ENCODE data around the gene RASSF9.

Gene RASSF9

DNA sequence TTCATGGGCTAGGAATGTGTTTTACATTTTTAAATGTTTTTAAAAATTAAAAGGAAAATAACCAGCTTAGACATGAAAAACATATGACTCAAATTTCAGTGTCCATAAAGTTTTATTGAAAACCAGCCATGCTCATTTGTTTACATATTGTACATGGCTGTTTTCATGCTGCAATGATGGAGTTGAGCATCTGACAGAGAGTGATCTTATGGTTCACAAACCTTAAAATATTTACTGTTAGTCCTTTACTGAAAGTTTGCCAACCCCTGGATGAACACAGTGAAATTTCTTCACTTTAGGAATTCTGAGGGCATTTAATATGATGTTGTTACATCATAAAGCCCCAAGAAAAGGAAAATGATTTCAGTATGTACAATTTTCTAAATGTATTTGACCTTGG lies 16.1 kb downstream of the RASSF9 start:
- no peak for DNase-seq

DNA sequence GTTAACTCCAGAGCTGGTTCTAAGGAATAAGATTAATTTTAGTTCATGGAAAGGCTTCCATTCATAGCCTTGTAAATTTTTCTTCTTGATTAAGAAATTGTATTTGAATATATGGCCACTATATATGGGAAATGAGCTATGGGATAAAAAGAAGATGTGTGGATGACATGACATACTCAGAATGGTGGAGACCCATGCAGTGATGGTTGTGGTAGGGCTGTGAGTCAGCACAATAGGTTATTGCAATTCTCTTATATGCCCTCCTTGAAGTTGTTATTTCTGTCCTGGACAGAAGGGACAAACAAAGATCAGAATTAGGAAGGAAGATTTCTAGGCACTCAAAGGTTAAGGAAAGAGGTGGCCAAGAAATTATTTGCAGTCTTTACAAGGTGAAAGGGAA lies 21.5 kb downstream of the RASSF9 start:
- DNase-seq = no peak

DNA sequence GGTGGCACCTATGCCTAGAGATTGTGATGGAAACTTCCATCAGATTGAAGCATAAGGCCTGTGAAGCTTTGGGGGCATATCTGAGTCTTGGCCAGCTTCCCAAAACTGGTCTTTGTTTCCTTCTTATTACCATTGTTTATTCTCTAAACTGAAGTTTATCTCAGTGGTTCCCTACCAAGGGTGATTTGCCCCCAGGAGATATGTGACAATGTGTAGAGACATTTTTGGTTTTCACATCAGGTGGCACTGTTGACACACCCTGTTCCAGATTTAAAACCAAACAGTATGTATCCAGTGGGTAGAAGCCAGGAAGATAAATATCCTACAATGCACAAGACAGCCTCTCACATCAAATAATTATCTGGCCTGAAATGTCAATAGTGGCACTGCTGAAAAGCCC lies 22.1 kb downstream of the RASSF9 start:
- DNase-seq = no peak

DNA sequence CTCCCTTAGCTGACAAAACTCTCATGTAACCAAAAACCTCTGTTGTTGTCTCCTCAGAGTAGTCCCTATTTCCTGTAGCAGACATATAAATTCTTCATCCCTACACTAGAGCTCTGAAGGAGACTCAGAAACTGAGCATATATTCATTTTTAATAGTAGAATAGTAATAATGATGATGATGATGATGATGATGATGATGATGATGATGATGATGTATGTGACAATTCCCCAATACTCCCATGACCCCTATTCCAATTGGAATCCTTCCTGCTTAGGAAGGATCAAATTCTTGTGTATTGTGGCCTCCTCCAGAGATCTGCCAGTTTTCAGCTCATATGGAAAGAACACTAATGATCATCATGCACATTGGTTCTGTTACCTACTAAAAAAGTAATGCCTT lies 26.7 kb downstream of the RASSF9 start:
- DNase-seq = no peak

DNA sequence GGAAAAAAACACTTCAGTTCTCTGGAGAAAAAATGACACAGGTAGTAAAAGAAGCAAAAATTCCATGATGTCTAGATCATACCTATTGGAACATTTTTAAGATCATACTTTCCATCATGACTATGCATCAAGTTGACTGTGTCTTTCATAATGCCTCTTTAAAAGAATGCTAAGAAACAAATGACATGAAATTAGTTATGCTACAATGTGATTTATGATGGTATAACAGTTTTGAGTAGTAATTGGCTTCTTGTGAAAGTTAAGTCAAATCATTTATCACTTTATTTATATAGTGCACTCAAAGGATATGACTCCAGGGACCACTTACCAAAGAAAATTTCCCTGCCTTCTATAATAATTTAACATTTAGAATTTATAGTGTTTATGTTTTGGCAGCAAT lies 28.5 kb downstream of the RASSF9 start:
- DNase-seq = no peak

DNA sequence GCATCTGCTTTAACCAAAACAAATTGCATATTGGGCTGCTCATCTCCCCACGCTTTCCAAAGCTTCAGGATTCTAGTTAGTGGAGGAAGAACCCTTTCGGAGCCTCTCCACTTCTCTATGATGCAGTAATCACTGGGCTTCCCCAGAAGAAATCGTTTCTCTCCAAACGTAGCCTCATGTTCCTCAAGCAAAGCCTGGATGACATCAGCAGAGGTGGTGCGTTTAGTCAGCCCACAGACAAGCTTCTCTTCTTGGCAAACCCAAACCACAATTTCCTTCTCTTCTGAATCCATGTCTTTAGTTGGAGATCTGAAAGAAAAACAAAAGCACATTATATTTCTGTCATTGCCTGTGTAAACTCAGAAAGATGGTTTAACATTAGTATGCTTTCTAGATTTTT lies 30.6 kb downstream of the RASSF9 start:
- DNase-seq = no peak

DNA sequence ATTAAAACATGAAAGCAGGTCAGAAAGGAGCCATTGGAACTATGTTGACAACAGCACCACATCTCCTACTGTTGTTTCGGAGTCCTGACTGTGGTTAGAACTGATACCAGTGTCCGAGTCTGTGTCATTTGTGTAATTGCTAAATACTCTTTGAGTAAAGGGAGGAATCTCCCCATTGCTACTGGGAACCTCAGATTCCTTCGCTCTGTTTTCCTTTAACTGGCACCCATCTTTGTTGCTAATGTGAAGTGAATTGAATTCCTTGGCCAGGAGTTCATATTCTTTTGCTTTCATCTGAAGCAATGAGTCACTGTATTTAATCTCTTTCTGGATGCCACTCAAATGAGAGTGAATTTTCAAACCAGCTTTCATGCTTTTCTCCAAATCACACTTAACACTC lies 31.5 kb downstream of the RASSF9 start:
- no peak for DNase-seq

DNA sequence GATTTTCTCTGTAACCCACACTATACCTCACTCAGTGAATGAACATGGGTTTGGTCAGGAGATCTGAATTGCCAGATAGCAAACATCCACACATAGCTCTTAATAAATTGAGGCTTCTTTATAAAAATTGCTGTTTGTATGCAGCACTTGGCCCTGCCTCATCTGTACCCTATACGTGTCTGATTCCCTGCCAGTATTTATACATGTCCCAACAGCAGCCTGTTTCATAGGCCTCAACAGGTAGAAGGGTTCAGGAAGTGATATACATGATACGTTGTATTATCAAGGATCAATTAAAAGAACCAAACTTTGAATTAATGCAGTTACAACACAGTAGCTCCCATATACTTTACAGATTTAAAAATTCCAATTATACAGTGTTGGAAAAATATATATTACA lies 32.3 kb downstream of the RASSF9 start:
- DNase-seq = no peak

DNA sequence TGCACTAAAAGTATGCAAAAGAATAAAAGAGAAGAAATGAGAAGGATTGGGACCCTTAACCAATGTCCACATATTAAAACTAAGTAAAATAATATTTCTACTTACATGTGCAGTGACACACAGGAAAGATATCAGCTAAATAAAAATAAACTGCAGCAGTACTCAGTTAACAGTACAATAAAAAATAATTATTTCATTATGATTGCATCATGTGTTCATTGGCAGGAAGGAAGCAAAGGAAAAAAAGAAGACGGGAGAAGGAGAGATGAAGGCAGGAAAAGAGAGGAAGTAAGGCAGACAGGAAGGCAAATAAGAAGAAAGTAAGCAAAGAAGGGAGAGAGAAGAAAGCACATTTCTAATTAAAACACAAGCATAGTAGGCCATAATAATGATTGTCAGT lies 33.0 kb downstream of the RASSF9 start:
- DNase-seq = no peak

DNA sequence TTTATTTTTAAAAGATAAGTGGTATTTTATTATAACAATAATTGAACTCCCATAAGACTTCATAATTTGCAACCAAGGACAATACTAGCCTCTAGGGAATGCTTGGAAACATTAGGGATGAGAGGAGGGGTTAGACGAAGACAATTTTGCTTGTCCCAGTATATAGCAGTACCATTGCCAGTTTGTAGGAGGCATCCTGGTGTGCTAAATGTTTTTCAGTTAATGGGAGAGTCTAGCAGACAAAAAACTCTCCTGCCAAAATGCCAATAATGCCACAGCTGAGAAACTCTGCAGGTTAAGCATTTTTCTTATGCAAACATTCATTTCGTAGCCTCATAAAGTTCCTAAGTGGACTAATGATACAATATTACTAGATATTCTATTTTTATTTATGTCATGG lies 38.1 kb downstream of the RASSF9 start:
- no peak for DNase-seq

DNA sequence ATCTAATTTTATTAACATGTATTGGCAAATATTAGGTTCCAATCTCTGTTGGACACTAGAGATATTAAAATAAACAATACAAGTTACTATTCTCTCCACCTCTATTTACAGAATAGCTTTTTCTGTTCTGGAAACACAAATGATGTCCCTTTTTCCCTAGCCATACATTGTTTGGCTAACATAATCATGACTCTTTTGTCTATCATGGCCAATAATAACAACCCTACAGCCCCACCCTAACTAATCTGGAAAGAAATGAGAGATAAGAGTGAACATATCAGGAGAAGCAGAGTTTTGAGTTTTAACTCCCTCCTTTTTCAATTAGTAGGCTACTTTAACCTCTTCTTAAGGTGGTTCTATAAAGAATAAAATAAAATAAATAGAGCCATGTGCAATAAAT lies 40.2 kb downstream of the RASSF9 start:
- DNase-seq = no peak

DNA sequence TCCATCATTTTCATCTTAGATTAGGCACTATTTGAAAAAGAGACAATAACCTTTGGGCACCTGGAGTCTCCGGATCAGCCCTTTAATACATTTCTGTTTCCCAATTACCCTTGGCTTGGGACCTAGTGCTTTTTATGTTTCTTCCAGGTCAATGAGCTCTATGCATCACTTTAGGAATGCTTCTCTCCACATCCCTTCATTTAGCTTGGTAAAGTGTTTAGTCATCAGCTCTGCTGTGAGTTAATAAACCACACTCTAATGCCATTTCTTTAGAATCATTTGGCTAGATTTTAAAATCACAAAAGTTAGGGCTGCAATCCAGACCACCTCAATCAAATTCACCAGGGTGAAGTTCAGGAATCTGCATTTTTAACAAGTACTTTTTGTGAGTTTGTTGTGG lies 41.7 kb downstream of the RASSF9 start:
- DNase-seq = no peak

DNA sequence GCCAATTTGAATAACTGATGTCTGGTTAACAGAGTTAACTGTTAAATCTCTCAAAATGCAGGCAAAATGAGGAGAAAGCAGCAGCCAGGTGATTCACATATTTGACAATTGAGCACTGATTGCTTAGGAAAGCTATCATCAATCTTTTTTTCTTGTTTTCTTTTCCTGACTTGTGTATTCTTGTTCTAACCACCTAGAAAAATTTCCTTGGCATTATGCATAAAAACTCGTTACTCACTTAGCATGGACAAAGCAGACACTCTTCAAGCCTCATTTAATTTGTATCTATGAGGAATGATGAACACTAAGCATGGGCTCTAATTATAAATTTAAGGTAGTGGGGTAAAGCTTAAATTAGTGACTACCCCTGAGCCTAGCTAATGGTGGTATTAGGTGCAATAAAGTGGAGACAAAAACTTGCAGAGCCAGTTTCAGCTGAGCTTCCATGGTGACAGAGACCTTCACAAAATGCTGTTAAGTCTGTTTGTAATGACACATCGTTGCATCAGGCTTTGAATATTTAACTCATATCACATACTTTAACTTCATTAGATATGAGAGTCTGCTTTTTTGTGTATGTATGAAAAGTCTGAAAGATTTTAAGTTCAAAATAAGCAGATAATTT lies 52.0 kb downstream of the RASSF9 start:
- DNase-seq = no peak

DNA sequence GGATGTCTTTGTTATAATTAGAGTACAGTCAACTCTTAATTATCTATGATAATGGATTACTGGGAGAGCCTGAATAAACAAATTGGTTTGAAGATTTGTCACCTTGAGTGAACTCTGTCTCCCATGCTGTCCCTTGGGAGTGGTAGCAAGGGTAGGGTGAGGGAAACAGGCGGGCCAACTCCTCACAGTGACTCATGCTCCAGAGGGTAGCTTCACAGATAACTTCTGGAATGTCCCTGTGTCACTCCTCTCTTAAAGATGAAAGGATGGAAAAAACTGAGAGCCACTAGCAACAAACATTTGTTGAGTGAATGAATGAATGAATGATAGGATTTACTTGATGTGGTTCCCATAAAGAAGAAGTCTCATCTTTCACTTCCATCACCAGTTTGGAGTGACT lies 53.5 kb downstream of the RASSF9 start:
- DNase-seq = no peak

DNA sequence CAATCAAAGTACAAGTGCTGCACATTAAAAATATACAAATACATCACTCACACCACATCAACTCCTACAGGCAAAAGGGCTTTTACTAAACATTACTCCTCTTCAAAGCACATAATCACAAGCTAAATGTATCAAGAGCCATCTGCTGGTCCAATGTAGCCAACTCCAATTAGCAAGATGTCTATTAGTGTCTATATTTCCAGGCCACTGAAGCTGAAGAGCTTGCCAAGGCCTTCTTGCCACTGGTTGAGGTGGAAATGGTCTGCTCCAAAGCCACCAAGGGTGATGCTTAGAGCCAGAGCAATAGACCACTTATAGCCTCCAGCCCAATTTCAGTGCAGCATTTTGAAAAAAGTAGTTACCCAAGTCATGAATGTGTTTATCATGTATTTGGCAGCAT lies 54.4 kb downstream of the RASSF9 start:
- no peak for DNase-seq

DNA sequence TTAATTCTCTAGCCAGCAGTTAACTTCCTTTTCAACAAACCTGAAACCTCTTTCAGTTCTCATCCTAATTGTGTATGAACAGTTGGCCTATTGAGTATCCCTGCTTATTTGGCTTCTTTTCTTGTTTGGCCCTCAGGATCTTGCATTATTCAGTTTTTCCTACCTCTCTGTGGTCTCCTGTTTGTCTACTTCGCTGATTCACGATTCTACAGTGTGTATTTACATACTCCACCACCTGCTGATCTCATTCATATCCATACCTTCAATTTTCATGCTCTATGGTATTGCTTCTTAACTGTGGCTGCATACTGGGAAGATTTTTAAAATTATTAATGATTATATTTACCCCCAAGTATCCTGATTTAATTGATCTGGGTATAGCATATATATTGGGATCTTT lies 56.4 kb downstream of the RASSF9 start:
- DNase-seq = no peak

DNA sequence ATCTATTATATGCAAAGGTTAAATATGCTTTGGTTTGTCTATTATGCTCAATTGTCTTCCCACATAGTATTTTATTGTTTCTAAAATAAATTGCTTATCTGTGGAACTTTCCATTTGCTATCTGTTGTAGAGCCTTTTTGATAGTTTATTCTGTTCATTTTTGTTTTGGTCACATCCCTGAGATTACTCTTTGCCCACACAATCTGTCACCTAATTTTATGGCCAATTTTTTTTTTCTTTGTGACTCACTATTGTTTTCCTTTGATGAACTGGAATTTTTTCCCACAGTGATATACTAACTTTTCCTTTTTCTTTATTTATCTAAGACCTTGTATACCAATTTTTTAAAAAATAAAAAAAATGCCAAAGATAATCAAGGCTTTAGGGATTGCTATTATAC lies 61.1 kb downstream of the RASSF9 start:
- no peak for DNase-seq

DNA sequence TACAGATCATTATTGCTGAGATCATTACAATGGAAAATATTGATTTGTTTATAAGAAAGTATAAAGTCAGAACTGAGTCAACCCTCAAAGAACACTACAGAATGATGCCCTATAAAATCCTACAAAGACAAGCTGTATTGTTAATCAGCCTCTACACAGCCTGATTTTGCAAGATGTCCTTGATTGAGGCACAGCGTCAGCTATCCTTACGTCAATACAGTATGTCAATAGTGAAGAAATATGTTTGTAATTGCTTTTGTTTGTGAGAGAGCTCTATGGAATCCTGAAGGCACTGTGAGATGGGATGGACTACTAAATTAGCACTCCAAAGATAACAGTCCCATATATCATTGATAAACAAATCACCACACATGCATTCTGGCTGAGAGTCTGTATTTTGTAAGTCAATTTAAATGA lies 70.7 kb downstream of the RASSF9 start:
- no peak for DNase-seq

DNA sequence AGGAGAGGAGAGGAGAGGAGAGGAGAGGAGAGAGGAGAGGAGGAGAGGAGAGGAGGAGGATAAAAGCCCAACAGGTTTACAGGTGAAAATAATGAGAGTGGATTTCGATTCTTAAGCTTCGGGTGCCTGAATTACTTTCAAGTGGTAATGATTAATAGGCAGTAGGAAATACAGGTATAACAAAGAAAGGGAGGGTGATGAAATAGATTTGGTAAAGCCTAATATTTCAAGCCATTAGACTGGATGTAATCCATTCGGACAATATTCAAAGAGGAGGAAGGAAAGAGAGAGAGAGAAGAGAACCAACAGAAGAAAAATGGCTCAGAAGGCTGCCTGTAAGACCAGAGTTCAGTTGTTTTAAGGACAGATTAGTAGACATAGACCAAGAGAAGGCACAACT lies 76.6 kb downstream of the RASSF9 start:
- no peak for DNase-seq

DNA sequence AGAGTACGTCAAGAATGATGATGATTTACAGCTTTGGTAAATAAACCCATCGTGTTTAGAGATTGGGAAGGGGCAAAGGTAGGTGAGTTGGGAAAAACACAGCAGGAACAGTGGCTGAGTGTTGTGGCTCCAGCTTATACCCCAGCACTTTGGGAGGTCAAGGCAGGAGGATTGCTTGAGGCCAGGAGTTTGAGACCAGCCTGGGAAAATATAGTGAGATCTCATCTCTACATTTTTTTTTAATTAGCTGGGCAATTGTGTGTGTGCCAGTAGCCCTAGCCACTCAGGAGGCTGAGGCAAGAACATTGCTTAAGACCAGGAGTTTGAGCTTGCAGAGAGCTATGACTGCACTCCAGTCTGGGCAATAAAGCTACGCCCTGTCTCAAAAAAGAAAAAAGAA lies 77.1 kb downstream of the RASSF9 start:
- no peak for DNase-seq

DNA sequence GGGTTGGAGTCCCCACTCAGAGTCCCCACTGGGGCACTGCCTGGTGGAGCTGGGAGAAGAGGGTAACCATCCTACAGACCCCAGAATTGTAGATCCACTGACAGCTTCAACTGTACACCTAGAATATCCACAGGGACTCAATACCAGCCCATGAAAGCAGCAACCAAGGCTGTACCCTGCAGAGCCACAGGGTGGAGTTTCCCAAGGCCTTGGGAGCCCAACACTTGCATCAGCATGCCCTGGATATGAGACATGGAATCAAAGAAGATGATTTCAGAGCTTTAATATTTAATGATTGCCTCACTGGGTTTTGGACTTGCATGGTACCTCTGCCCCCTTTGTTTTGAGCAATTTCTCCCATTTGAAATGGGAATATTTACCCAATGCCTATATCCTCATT lies 80.4 kb downstream of the RASSF9 start:
- DNase-seq = no peak

All from amniotic stem cell (primary cell).